Keratinocyte (primary cell): ENCODE measurements around the gene ZNF488. TPM values are rescaled to one million over a fixed set of nuclear protein-coding genes. Genes with fewer than 3 reads are reported as not detected.

Experiments used
- DNase-seq: peaks from one replicate; pipeline ENCODE4 v3.0.0-alpha.2; 2011; ENCODE audit warnings: low read depth, missing footprints, low spot score
- FAIRE-seq: peaks from 2 replicates; lab custom pipeline; 2011; peaks lifted over from hg19 to GRCh38; lab: Jason Lieb, UNC
- H2AFZ ChIP-seq: 2 replicates; pipeline ENCODE4 v1.6.0; 2012; ENCODE audit warnings: low read length, control low read depth, inconsistent platforms; ENCODE audit not compliant: control insufficient read depth
- H3K27ac ChIP-seq: 2 replicates; pipeline ENCODE4 v1.5.1; 2011; ENCODE audit warnings: low read length; ENCODE audit not compliant: control insufficient read depth, insufficient read depth
- H3K27me3 ChIP-seq: 3 replicates; pipeline ENCODE4 v1.6.0; 2011; ENCODE audit warnings: low read length; ENCODE audit not compliant: control insufficient read depth, insufficient read depth; ENCODE audit errors: extremely low read depth
- H3K36me3 ChIP-seq, 2 experiments: 2 replicates in 1 of 2; 3 replicates in 1 of 2; pipeline ENCODE4 v1.5.1; 2011; ENCODE audit warnings: low read length in 2 of 2, mild to moderate bottlenecking in 1 of 2; ENCODE audit not compliant: control insufficient read depth in 2 of 2, insufficient read depth in 2 of 2; ENCODE audit errors: extremely low read depth in 1 of 2
- H3K4me1 ChIP-seq: 3 replicates; pipeline ENCODE4 v1.5.1; 2011; ENCODE audit warnings: low read length; ENCODE audit not compliant: control insufficient read depth, insufficient read depth; ENCODE audit errors: extremely low read depth
- H3K4me2 ChIP-seq: 3 replicates; pipeline ENCODE4 v1.6.0; 2011; ENCODE audit warnings: low read depth, low read length; ENCODE audit not compliant: control insufficient read depth, insufficient read depth; ENCODE audit errors: extremely low read depth
- H3K4me3 ChIP-seq, 3 experiments: fragments of 200-600 bp in 1 of 3; sonication (generic) in 1 of 3; 2 replicates in 2 of 3; 3 replicates in 1 of 3; pipeline ENCODE4 v1.5.1; 2011 to 2016; ENCODE audit warnings: low read length in 3 of 3, mild to moderate bottlenecking in 3 of 3, control low read depth in 2 of 3, inconsistent platforms in 1 of 3, low read depth in 1 of 3, mixed read lengths in 1 of 3, mixed run types in 1 of 3, moderate library complexity in 1 of 3; ENCODE audit not compliant: control insufficient read depth in 2 of 3, insufficient read depth in 2 of 3; ENCODE audit errors: extremely low read depth in 1 of 3
- H3K79me2 ChIP-seq: 2 replicates; pipeline ENCODE4 v1.6.0; 2012; ENCODE audit warnings: low read length; ENCODE audit not compliant: control insufficient read depth, insufficient read depth
- H3K9ac ChIP-seq: 3 replicates; pipeline ENCODE4 v1.6.0; 2011; ENCODE audit warnings: low read length; ENCODE audit not compliant: control insufficient read depth, insufficient read depth; ENCODE audit errors: extremely low read depth
- H3K9me1 ChIP-seq: 3 replicates; pipeline ENCODE4 v1.6.0; 2011; ENCODE audit warnings: low read length; ENCODE audit not compliant: control insufficient read depth, insufficient read depth; ENCODE audit errors: extremely low read depth
- H3K9me3 ChIP-seq: 2 replicates; pipeline ENCODE4 v1.5.1; 2012; ENCODE audit warnings: low read depth, low read length; ENCODE audit not compliant: control insufficient read depth
- H4K20me1 ChIP-seq: 3 replicates; pipeline ENCODE4 v1.6.0; 2011; ENCODE audit warnings: low read length; ENCODE audit not compliant: control insufficient read depth, insufficient read depth; ENCODE audit errors: extremely low read depth
- CTCF ChIP-seq, 3 experiments: IDR thresholded peaks in 1 of 3; conservative IDR thresholded peaks in 1 of 3; optimal IDR thresholded peaks in 1 of 3; 2 replicates in 2 of 3; 3 replicates in 1 of 3; pipeline versions ENCODE3 to v1.5.1; 2011; ENCODE audit warnings: low read length in 3 of 3, mild to moderate bottlenecking in 3 of 3, moderate library complexity in 2 of 3, control low read depth in 1 of 3, inconsistent platforms in 1 of 3; ENCODE audit not compliant: insufficient read depth in 2 of 3; ENCODE audit errors: extremely low read depth in 1 of 3
- EZH2 ChIP-seq: IDR thresholded peaks from one replicate; pipeline ENCODE4 v1.6.1; 2012; ENCODE audit warnings: inconsistent platforms, mild to moderate bottlenecking, low read length, moderate library complexity
- dilution Hi-C: fragments of 300-500 bp; cut with MboI; formaldehyde crosslinking; loops from one replicate; pipeline ENCODE4 v1.7.0; 2020; ENCODE audit warnings: low sequenced_read_pairs; ENCODE audit not compliant: extremely low pct_ligation_motif_present
- polyA plus RNA-seq, 5 experiments: library from polyadenylated mRNA; depleted of rRNA in 3 of 5; stranded (reverse) in 3 of 5; stranded (forward) in 1 of 5; unstranded in 1 of 5; fragments of >200 nt; gene quantifications; 1 replicate in 1 of 5; 2 replicates in 3 of 5; 3 replicates in 1 of 5; pipeline versions ENCODE4 v1.2.1 to v1.2.3, GENCODE V29; 2011 to 2012; ENCODE audit warnings: missing spikeins in 2 of 5, low read depth in 1 of 5, low replicate concordance in 1 of 5

The ZNF488 gene
- polyA plus RNA-seq, 1 donor (not counting 4 experiments of a cell fraction or from before 2014, with no cell fraction given): 1.2 TPM

- Histone ChIP-seq H3K4me1 (peaks cover 10% of the 10 kb centered on the region), H3K36me3 (no peaks in the 10 kb centered on the region), H3K9ac (no peak overlapping the region), H3K4me3 (no peak overlapping the region), H3K9me1 (no peaks in the 10 kb centered on the region), H3K27ac (no peak overlapping the region), H3K9me3 (no peaks in the 10 kb centered on the region), H2AFZ (no peak overlapping the region), H4K20me1 (no peaks in the 10 kb centered on the region), H3K4me2 (no peak overlapping the region), H3K27me3 (peaks cover under 1% of the 10 kb centered on the region), H3K79me2 (no peaks in the 10 kb centered on the region)
- dilution Hi-C loops: no loop called here
- FAIRE-seq (no peak), DNase-seq (no peak)
- TF ChIP-seq CTCF (optimal IDR thresholded peaks at IDR 0.05 in 1 of 3, IDR thresholded peaks at IDR 0.05 in 1 of 3, conservative IDR thresholded peaks at IDR 0.05 in 1 of 3; ENCODE audit: extremely low read depth in 1 of 3, insufficient read depth in 2 of 3, low read length in 3 of 3): no peak
- TF ChIP-seq EZH2: no peak
These were observed 68.0 kb downstream of the ZNF488 start for GRCh38 chr10:47316131-47316530.

Other genes with a start within 250 kb of the ZNF488 start
- gene GDF10, start 84.1 kb downstream of the ZNF488 start, polyA plus RNA-seq: not detected in 3 replicates
- gene GDF2, start 61.8 kb downstream of the ZNF488 start, polyA plus RNA-seq: not detected in 3 replicates
- gene RBP3, start 35.9 kb downstream of the ZNF488 start, polyA plus RNA-seq: not detected in 3 replicates
- 799 to 1,190 TPM (median 820 TPM) in 3 replicates for gene ANXA8, start 99.8 kb upstream of the ZNF488 start, polyA plus RNA-seq
- 3.9 to 23.2 TPM (median 10.6 TPM) in 3 replicates for gene FAM25G, start 107.4 kb upstream of the ZNF488 start, polyA plus RNA-seq
- gene AGAP9, start 139.3 kb upstream of the ZNF488 start, polyA plus RNA-seq: 3.5 to 7.3 TPM (median 6.5 TPM) in 3 replicates